BLaER1 treated with 17β-estradiol and CSF1 and Interleukin-3, amounts not matched to agents 10 nM and 100 nM (cell line): ENCODE data around the gene PRKAR1B.

Experiments used
- H3K27ac ChIP-seq, 11 experiments: shearing (Covaris generic); formaldehyde crosslinking; 2 replicates each; pipeline ENCODE4 v1.8.1; 2022
- H3K27me3 ChIP-seq, 11 experiments: shearing (Covaris generic); formaldehyde crosslinking; 2 replicates each; pipeline ENCODE4 v1.8.1; 2022
- H3K36me3 ChIP-seq, 11 experiments: shearing (Covaris generic); formaldehyde crosslinking; 2 replicates each; pipeline ENCODE4 v1.8.1; 2022
- H3K4me1 ChIP-seq, 10 experiments: shearing (Covaris generic); formaldehyde crosslinking; 2 replicates each; pipeline ENCODE4 v1.8.1; 2022
- H3K4me2 ChIP-seq, 11 experiments: shearing (Covaris generic); formaldehyde crosslinking; 2 replicates each; pipeline ENCODE4 v1.8.1; 2022
- H3K4me3 ChIP-seq, 10 experiments: shearing (Covaris generic); formaldehyde crosslinking; 2 replicates each; pipeline ENCODE4 v1.8.1; 2022
- H3K9ac ChIP-seq, 11 experiments: shearing (Covaris generic); formaldehyde crosslinking; 2 replicates each; pipeline ENCODE4 v1.8.1; 2022
- H3K9me3 ChIP-seq, 11 experiments: shearing (Covaris generic); formaldehyde crosslinking; replicated peaks in 1 of 11; 2 replicates each; pipeline ENCODE4 v1.8.1; 2022
- H4K20me1 ChIP-seq, 11 experiments: shearing (Covaris generic); formaldehyde crosslinking; 2 replicates each; pipeline ENCODE4 v1.8.1; 2022
- Cebpa-rat ChIP-seq, 11 experiments: shearing (Covaris generic); IDR thresholded peaks; 2 replicates each; pipeline ENCODE4 v1.8.1; 2022

The PRKAR1B gene

GRCh38 chr7:548401-548800 is 178.7 kb downstream of the PRKAR1B start:
- Histone ChIP-seq H3K9ac (no peak overlapping the region), H3K36me3 (no peaks in the 10 kb centered on the region), H3K4me1 (peaks cover 1 to 16% (median 9%) of the 10 kb centered on the region in 10 experiments), H3K27me3 (no peaks in the 10 kb centered on the region), H3K27ac (no peak overlapping the region), H3K4me2 (no peak overlapping the region), H4K20me1 (peaks cover 0 to under 1% (median 0%) of the 10 kb centered on the region in 11 experiments; a peak in 1 of 22 replicates), H3K4me3 (no peak overlapping the region), H3K9me3 (peaks cover 0 to 15% (median 6%) of the 10 kb centered on the region in 11 experiments; a peak in 6 of 22 replicates)
- TF ChIP-seq Cebpa-rat (IDR thresholded peaks at IDR 0.05) = no peak

- peaks cover 0 to 18% (median 11%) of the 10 kb centered on the region in 11 experiments; a peak in 11 of 22 replicates for H3K9me3 ChIP-seq
- H3K36me3 ChIP-seq = no peaks in the 10 kb centered on the region
- H3K27ac ChIP-seq = no peak overlapping the region
- no peak overlapping the region for H3K4me2 ChIP-seq
- H4K20me1 ChIP-seq = peaks cover 0 to 8% (median 0%) of the 10 kb centered on the region in 11 experiments; a peak in 2 of 22 replicates
- H3K9ac ChIP-seq = no peak overlapping the region
- H3K27me3 ChIP-seq = peaks cover 0 to 11% (median 0%) of the 10 kb centered on the region in 11 experiments; a peak in 6 of 22 replicates
- peaks cover 17 to 43% (median 36%) of the 10 kb centered on the region in 10 experiments for H3K4me1 ChIP-seq
- no peak overlapping the region for H3K4me3 ChIP-seq
- TF ChIP-seq Cebpa-rat (IDR thresholded peaks at IDR 0.05) = no peak
Observed at GRCh38 chr7:545470-545869, 181.6 kb downstream of the PRKAR1B start.

- Histone ChIP-seq H3K27me3 (peaks cover 0 to 15% (median 5%) of the 10 kb centered on the region in 11 experiments; a peak in 8 of 22 replicates), H3K4me1 (peaks cover 17 to 44% (median 42%) of the 10 kb centered on the region in 10 experiments), H3K27ac (no peak overlapping the region), H3K9me3 (peaks cover 0 to 19% (median 11%) of the 10 kb centered on the region in 11 experiments; a peak in 11 of 22 replicates), H3K4me2 (no peak overlapping the region), H3K4me3 (no peak overlapping the region), H3K9ac (no peak overlapping the region), H3K36me3 (no peaks in the 10 kb centered on the region), H4K20me1 (peaks cover 0 to 8% (median 0%) of the 10 kb centered on the region in 11 experiments; a peak in 2 of 22 replicates)
- TF ChIP-seq Cebpa-rat (IDR thresholded peaks at IDR 0.05) = no peak
Observed at GRCh38 chr7:544338-545221, 182.5 kb downstream of the PRKAR1B start.

- Histone ChIP-seq H3K9ac (peak overlapping the region in 6 of 11 experiments; percentile 25 to 49 (median 48); a peak in 9 of 22 replicates), H3K36me3 (no peaks in the 10 kb centered on the region), H4K20me1 (peaks cover 0 to 8% (median 0%) of the 10 kb centered on the region in 11 experiments; a peak in 3 of 22 replicates), H3K27ac (peak overlapping the region in 5 of 11 experiments; percentile 25 to 69 (median 59); a peak in 5 of 22 replicates), H3K9me3 (peaks cover 0 to 19% (median 11%) of the 10 kb centered on the region in 11 experiments; a peak in 11 of 22 replicates), H3K27me3 (peaks cover 0 to 22% (median 7%) of the 10 kb centered on the region in 11 experiments; a peak in 15 of 22 replicates), H3K4me3 (no peak overlapping the region), H3K4me1 (peaks cover 24 to 47% (median 46%) of the 10 kb centered on the region in 10 experiments), H3K4me2 (peak overlapping the region; percentile 67 to 91 (median 81); a peak in 21 of 22 replicates)
- TF ChIP-seq Cebpa-rat (IDR thresholded peaks at IDR 0.05) = no peak
Observed at GRCh38 chr7:543501-544337, 183.4 kb downstream of the PRKAR1B start.

GRCh38 chr7:542713-543500 is 184.2 kb downstream of the PRKAR1B start:
- Histone ChIP-seq H3K27ac (peak overlapping the region in 9 of 11 experiments; percentile 25 to 69 (median 55); a peak in 14 of 22 replicates), H3K9me3 (peaks cover 0 to 19% (median 11%) of the 10 kb centered on the region in 11 experiments; a peak in 11 of 22 replicates), H3K36me3 (no peaks in the 10 kb centered on the region), H3K27me3 (peaks cover 0 to 30% (median 10%) of the 10 kb centered on the region in 11 experiments; a peak in 15 of 22 replicates), H4K20me1 (peaks cover 0 to 11% (median 0%) of the 10 kb centered on the region in 11 experiments; a peak in 4 of 22 replicates), H3K4me2 (peak overlapping the region; percentile 67 to 91 (median 81)), H3K4me1 (peaks cover 32 to 56% (median 54%) of the 10 kb centered on the region in 10 experiments), H3K4me3 (no peak overlapping the region), H3K9ac (peak overlapping the region in 10 of 11 experiments; percentile 3 to 52 (median 47); a peak in 13 of 22 replicates)
- TF ChIP-seq Cebpa-rat (IDR thresholded peaks at IDR 0.05) = no peak

GRCh38 chr7:542131-542712 is 184.9 kb downstream of the PRKAR1B start:
- Histone ChIP-seq H3K36me3 (no peaks in the 10 kb centered on the region), H3K27me3 (peaks cover 0 to 34% (median 10%) of the 10 kb centered on the region in 11 experiments; a peak in 15 of 22 replicates), H3K4me3 (no peak overlapping the region), H3K9ac (peak overlapping the region in 5 of 11 experiments; percentile 3 to 52 (median 48); a peak in 7 of 22 replicates), H4K20me1 (peaks cover 0 to 12% (median 0%) of the 10 kb centered on the region in 11 experiments; a peak in 4 of 22 replicates), H3K27ac (peak overlapping the region in 3 of 11 experiments; percentile 59 to 71 (median 69); a peak in 5 of 22 replicates), H3K9me3 (peaks cover 0 to 19% (median 11%) of the 10 kb centered on the region in 11 experiments; a peak in 11 of 22 replicates), H3K4me1 (peaks cover 35 to 60% (median 58%) of the 10 kb centered on the region in 10 experiments), H3K4me2 (peak overlapping the region; percentile 67 to 91 (median 81))
- TF ChIP-seq Cebpa-rat (IDR thresholded peaks at IDR 0.05) = no peak

GRCh38 chr7:541661-542060 is 185.4 kb downstream of the PRKAR1B start:
- Histone ChIP-seq H3K27me3 (peaks cover 0 to 34% (median 10%) of the 10 kb centered on the region in 11 experiments; a peak in 15 of 22 replicates), H3K36me3 (no peaks in the 10 kb centered on the region), H4K20me1 (peaks cover 0 to 12% (median 0%) of the 10 kb centered on the region in 11 experiments; a peak in 4 of 22 replicates), H3K4me2 (peak overlapping the region in 10 of 11 experiments; percentile 67 to 91 (median 77); a peak in 18 of 22 replicates), H3K9me3 (peaks cover 0 to 24% (median 11%) of the 10 kb centered on the region in 11 experiments; a peak in 11 of 22 replicates), H3K9ac (peak overlapping the region in 2 of 11 experiments; percentile 22 to 41; a peak in 2 of 22 replicates), H3K4me3 (no peak overlapping the region), H3K27ac (peak overlapping the region in 7 of 11 experiments; percentile 39 to 71 (median 49); a peak in 11 of 22 replicates), H3K4me1 (peaks cover 35 to 66% (median 58%) of the 10 kb centered on the region in 10 experiments)
- TF ChIP-seq Cebpa-rat (IDR thresholded peaks at IDR 0.05) = no peak
